GM12872 (cell line): ENCODE measurements around the gene RNASEH2B.

Source experiments
- TF ChIP-seq, protein P1 (sequence below): IDR thresholded peaks from 3 replicates; pipeline ENCODE4 v1.5.1; 2011; ENCODE audit warnings: low read depth, mild to moderate bottlenecking, low read length, moderate library complexity; ENCODE audit not compliant: insufficient read depth

The RNASEH2B gene

GRCh38 chr13:51002736-51003135 lies 93.1 kb downstream of the RNASEH2B start:
- TF ChIP-seq, protein P1, sequence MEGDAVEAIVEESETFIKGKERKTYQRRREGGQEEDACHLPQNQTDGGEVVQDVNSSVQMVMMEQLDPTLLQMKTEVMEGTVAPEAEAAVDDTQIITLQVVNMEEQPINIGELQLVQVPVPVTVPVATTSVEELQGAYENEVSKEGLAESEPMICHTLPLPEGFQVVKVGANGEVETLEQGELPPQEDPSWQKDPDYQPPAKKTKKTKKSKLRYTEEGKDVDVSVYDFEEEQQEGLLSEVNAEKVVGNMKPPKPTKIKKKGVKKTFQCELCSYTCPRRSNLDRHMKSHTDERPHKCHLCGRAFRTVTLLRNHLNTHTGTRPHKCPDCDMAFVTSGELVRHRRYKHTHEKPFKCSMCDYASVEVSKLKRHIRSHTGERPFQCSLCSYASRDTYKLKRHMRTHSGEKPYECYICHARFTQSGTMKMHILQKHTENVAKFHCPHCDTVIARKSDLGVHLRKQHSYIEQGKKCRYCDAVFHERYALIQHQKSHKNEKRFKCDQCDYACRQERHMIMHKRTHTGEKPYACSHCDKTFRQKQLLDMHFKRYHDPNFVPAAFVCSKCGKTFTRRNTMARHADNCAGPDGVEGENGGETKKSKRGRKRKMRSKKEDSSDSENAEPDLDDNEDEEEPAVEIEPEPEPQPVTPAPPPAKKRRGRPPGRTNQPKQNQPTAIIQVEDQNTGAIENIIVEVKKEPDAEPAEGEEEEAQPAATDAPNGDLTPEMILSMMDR: no peak

- TF ChIP-seq, protein P1: no peak
Observed at GRCh38 chr13:51003642-51004041, 94.1 kb downstream of the RNASEH2B start.

- TF ChIP-seq, protein P1: no peak
Observed at GRCh38 chr13:51004111-51004865, 94.7 kb downstream of the RNASEH2B start.

DNA sequence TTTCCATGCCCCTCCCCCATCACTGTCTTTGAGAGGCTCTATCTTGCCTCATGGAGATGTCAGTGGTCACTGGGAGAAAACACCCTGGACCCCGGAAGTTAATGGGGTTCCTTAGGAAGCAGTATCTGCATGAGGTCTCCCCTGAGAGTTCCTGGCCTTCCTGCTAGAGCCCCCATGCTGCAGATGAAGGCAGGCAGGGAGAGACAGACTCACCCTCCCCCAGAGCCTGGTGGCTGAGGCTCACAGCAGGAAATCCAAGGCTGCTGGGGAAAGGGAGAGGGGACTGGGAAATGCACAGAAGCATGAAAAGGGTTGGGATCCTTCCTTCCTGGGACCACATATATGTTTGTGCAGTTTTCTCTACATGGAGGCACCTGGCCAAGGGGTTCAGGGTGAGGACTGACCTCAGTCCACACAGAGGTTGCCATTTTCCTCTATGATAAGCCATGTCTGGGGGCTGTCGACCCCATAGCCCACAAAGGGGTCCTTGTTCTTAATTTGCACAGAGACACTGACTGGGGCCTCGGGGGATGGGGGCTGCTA lies 95.4 kb downstream of the RNASEH2B start:
- TF ChIP-seq, protein P1: no peak

- TF ChIP-seq, protein P1: no peak
Observed at GRCh38 chr13:51005566-51005965, 96.0 kb downstream of the RNASEH2B start.
